Left renal pelvis (tissue), 4 donors: ENCODE measurements around the gene GJD4. TPM values are rescaled to one million over a fixed set of nuclear protein-coding genes. Genes with fewer than 3 reads are reported as not detected.

Source experiments
- DNase-seq, 4 donors: peaks; one replicate each; pipeline ENCODE4 v3.0.0-alpha.2; 2013; ENCODE audit warnings: low read depth in 4 of 4, low spot score in 3 of 4
- polyA plus RNA-seq, 4 donors: library from polyadenylated mRNA; unstranded; fragments of 120-200 nt; gene quantifications; one replicate each; pipeline ENCODE4 v1.2.1, GENCODE V29; 2013; ENCODE audit not compliant: insufficient read length in 4 of 4

GJD4 gene
- polyA plus RNA-seq, result under 1 TPM in 1 of 4 donors, not detected in 3; 0.17 TPM

DNA sequence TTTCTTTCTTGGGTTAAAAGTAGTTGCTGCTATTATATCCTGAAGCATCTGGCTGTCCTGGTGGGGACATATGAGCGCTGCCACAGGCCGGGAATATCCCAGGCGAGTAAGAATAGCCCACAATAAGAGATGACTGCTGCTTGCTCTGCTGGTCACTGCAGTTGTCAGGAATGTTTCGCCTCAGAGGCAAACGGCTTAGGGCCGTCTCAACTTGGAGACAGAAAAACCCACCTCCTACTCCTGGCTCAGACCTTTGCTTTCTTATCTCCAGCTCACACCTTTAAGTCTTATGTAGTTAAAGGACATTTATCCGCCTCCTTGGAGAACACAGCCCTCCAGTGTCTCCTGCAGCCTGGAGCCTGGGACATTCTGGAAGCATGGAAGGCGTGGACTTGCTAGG is at the start of gene GJD4:
GJD4 (plus strand) TSS at position 151 of the 400 bp plus-strand sequence; CDS start at position 378, 227 bp downstream.
- no peak for DNase-seq

- no peak for DNase-seq
Measured at GRCh38 chr10:35555962-35556930, 48.9 kb upstream of the GJD4 start.

GRCh38 chr10:35558276-35558675 is 46.9 kb upstream of the GJD4 start:
- no peak for DNase-seq

DNA sequence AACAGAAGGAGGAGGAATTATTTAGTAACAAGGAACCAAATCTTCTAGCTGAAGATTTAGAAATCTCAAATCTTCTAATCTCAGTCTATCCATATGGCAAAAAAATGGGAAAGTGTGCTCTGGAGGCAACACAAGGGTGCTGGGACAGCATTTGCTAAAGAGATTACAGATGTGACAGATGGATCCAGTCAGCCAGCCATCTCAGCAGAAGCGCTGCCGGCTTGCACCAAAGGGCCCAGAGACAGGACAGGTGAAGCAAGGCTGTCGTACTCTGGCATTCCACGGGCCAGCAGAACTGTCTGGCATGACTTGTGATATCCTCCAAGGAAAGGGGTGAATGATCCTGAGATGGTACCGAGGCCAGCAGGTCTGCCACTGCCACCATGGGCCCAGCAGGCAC is 45.7 kb upstream of the GJD4 start:
- no peak for DNase-seq

DNA sequence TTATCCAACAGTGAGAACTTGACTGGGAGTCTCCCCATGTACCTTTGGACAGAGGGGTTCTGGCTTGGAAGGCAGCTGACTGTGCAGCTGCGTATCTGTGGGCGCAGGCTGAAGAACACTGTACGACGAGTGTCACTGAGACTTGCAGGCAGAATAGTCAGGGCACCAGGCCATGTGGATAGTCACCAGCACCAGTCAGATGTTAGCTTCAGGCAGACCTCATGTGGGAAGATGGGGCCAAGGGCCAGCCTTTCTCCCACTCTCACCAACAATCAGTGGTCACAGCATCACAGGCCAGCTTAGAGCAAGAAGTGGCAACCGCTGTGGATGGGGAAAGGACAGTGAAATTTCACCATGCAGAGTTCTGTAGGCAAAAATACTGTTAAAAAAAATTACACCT is 43.4 kb upstream of the GJD4 start:
- no peak for DNase-seq

DNA sequence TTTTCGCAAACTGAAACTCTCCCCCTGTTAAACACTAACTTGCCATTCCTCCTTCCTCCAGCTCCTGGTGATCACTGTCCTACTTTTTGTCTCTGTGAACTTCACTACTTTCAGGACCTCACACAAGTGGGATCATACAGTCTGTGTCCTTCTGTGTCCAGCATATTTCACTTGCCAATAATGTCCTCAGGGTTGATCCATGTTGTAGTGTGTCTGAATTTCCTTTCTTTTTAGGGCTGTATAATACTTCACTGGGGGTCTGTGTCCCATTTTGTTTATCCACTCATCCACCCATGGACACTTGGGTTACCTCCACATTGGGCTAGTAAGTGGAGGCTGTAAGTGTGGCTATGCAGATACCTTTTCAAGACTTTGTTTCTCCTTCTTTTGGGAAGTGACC is 42.7 kb upstream of the GJD4 start:
- no peak for DNase-seq

DNA sequence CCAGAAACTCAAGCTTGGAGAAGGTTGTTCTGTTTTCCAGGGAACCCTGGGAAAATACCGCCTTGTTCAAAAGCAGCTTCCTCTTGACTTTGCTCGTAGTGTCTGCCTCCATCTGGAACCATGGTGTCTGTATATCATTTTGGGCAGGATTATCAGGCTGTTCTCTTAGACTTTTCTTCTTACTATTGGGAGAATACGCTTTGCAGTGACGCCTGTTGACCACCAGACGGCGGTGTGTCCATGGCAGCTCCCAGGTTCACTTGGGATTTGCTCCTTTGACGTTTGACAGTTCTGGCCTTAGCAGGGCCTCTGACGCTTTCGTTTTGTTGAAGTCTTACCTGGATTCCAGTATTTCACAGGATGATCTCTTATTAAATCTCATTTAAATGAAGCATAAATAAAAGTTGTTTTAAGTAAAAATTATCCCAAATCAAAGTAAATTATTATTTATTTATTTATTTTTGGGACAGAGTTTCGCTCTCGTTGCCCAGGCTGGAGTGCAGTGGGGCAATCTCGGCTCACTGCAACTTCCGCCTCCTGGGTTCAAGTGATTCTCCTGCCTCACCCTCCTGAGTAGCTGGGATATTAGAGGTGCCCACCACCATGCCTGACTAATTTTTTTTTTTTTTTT is 41.8 kb upstream of the GJD4 start:
- peak; percentile 32 to 37 (median 34) for DNase-seq

DNA sequence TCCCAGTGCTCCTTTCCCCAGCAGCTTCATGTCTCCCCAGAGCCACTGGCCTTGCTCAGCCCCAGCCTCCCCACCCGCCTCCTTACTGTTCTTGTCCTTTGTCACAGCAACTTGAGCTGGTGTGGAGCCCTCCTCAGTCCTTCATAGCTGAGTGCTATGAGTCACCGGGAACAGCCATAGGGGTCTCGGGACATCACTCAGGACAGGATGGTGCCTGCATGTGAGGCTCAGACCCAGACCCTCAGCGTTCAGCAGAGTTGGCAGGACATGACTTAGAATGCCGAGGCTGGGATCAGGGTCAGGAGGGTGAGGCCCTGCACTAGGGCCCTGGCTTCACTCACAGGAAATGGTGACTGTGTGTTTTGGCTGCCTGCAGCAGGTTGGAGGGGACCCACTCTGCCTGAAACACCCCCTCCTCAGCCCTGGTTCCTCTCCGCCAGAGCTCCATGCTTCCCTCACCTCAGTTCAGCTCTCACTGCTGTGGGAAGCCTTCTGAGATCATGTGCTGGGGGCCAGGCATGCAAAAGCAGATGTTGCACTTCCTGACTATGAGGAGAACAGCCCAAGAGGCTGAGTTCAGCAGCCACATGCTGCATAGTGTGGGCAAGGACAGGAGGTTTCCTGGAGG is 40.7 kb upstream of the GJD4 start:
- DNase-seq, result no peak

GRCh38 chr10:35565602-35566081 is 39.5 kb upstream of the GJD4 start:
- no peak for DNase-seq

GRCh38 chr10:35567951-35568350 is 37.2 kb upstream of the GJD4 start:
- no peak for DNase-seq

- DNase-seq, result no peak
Measured at GRCh38 chr10:35568483-35569015, 36.6 kb upstream of the GJD4 start.

GRCh38 chr10:35569111-35569707 is 35.9 kb upstream of the GJD4 start:
- DNase-seq, result no peak

DNA sequence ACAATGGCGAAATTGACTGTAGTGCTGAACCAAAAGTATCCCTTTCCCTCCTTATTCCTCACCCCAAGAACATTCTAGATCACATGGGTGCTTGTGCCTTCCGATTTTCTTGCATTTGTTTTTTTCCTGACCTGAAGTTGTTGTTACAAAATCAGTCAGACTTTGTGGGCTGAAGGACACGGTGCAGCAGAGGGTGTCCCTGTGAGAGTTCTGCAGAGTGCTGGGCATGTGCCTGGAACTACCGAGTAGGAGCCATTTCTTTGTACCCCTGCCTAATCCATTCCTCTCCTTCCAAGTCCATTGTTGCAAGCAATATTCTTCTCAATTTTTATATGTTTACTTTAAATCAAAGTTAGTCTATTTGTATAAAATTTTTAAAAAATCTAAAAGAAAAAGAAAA is 35.3 kb upstream of the GJD4 start:
- DNase-seq, result no peak

- DNase-seq, result no peak
Measured at GRCh38 chr10:35570397-35570796, 34.7 kb upstream of the GJD4 start.

DNA sequence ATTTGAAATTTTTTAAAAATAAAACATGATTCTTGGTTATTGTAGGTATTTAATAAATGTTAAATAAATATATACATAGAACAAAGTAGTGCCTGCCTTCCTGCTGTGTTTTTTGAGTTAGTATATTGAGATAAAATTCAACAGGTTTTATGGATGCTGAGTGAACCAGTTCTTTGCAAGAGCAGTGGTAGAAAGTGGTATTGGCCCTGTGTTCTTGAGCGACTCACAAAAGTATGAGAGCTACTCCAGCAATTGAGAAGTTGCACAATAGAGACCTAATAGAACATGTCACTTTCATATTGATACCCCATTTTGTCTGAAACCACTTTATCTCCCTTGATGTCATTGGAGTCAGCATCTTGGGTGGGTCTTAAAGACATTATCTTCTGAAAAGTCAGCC is 32.6 kb upstream of the GJD4 start:
- DNase-seq, result no peak

DNA sequence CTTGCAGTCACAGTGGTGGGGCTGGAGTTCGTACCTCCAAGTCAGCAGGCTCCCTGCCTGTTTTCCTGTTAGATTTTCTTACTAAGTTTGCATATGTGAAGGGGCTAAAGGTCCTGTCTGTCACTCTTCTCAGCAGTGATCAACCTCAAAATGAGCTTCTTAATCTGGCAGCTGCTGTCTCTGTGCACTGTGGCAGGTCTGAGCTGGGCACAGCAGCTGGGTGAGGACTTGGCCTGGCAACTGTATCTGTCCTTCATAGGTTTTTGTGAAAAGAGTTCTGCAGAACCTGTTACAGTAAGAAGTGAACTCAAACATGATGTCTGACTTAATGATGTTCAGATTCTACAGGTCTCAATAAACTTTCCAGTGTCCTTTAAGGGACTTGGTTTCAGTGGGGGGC is 31.3 kb upstream of the GJD4 start:
- no peak for DNase-seq

DNA sequence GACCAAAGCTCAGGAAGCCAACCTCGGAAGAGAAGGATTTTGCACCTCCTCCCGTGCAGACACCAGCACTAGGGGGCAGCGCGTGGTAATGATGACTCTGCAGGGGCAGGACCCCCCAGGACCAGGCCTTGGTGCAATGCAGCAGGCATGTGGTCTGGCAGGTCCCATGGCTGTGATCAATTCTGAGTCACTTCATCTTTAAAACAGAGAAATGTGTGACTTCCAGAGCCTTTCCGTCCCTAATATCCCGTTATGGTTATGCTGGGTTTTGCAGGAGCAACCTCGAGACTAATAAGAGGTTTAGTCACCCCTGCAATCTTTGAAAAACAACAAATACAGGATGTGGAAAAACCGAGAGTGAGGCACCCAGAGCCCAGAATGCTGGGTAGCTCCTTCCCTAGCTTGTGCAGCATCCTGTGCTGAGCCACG is 30.2 kb upstream of the GJD4 start:
- DNase-seq, result no peak

DNA sequence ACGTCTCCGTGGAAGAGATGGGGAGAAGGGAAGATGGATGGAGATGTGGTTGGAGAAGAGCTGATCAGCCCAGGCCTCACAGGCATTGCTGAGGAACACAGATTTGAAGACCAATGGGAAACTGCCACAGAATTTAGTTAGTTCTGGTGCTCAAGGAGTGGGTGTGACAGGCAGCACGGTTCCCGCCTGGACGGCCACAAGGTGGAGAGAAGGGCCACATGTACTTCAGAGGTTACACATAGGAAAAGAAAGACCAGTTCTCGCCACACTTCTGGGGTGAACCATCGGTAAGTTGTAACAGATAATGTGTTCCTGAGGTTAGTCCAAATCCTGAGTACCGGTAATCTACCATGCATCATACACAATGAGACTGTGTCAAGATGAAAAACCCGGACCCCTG is 29.5 kb upstream of the GJD4 start:
- DNase-seq, result no peak

GRCh38 chr10:35576730-35577129 is 28.4 kb upstream of the GJD4 start:
- DNase-seq, result no peak

DNA sequence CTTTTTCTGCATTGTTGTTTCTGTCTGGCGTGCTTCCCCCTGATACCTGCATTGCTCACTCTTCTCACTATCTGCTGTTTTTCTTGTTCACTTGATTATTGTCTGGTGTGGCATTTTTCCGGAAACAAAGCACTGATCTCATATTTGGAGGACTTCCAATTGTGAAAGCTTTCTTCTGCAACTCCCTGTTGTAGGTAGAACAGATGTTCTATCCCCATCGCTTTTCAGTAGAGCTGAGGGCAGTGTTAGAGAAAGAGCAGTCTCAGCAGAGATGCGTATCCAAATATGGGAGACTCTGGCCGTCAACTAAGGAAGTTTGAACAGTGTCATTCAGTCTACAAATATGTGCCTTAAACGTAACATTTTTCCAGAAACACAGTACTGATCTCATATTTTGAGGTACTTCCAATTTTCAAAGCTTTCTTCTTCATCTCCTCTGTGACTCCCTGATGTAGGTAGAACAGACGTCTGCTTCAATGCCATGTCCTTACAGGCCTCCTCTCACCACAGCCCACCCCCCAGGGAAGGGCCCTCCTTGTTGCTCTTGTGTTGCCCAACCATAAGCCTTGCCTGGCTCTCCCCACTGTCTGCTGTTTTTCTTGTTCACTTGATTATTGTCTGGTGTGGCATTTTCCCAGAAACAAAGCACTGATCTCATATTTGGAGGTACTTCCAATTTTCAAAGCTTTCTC is 27.1 kb upstream of the GJD4 start:
- no peak for DNase-seq
